GM21825 (cell line): ENCODE measurements around the gene VSIR.

ENCODE experiments used
- ATAC-seq: cut with Tn5 transposase; IDR thresholded peaks from one replicate; pipeline ENCODE4 v1.9.1; 2021; ENCODE audit warnings: mild to moderate bottlenecking, moderate library complexity; ENCODE audit not compliant: unreplicated experiment

The VSIR gene

DNA sequence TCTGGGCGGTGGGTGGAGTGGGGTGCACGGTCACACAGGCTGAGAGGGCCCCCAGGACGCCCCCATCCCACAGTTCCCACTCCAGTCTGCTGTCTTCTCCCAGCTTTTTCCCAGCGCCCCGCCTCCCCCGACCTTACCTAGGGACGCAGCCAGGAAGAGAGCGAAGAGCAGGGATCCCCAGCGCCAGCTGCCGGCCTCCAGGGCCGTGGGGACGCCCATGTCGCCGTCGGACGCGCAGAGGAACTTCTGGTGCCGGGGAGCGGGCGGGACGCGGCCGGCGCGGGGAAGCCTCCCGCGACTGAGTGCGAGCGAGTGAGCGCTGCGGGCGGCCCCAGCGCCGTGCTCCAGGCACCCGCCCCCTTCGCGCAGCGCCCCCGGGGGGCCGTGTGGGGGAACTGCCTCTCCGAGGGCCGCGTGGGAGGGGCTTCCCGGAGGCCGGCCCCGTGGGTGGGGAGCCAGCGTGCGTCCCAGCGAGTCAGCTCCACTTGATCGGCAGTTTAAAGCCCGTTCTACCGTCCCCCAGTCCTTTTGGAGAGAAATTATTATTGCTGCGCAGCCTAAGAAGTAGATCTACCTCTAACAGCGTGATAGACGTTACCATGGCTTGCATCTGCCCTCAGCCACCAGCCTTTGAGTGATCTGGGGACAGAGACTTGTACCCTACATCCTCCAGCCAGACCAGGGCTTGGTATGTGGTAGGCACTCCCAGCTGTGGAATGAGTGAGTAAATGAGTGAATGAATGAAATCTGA is at the start of gene VSIR:
TSS of gene VSIR (minus strand) at position 300 of the 751 bp plus-strand sequence. CDS start at position 219, 81 bp downstream.
- peak; percentile 51 for ATAC-seq

DNA sequence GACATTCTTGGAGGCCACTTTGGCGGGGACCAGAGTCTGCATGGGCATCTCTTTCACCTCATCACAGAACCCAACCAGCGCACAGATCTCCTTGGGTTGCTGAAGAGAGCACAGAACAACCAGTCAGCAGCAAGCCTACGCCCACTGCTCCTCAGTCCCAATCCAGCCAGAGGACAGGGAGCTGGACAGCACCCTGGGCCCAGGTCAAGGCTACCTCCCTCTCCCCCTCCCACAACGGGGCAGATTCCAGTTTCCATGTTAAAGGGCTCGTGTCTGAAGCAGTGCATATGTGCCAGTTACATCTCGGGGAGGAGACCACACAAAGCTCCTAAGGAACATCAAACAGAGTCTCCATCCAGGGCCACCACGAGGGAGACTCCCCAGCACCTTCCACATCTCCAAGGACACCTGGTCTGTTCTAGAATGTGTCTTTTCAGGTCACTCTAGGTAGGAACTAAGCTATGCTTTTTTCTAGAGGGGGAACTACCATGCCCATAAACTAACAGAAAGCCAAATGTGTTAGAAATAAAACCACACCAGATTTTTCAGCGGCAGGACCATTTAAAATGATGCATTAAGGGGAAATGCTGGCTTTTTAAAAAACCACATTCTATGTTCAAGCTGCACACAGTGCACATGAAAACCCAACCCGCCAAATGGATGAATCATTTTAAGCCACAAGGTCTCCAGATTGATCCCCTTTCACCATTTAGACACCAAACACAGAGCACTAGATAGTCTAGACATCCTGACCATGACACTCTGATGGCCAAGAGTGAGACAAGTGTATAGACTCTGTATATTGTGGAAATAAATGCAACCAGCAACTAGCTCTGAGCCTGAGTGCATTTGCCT is 48.8 kb upstream of the VSIR start:
- no peak for ATAC-seq

DNA sequence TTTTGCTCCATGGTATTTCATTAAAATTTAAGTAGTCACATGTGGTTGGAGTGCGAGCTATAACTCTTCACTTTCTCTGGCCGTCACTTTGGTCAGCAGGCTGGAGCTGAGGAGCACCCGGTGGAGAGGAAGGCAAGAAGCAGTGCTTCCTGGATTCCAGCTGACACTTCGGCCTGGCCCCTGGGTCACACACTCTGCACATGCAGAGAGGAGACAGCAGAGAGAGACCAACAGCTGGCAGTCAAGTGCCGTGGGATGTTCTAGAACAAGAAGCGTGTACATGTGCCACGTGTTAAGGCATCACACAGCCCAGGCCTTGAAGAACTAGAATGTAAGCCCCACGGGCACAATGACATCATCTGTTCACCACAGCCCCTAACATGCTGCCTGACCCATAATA is 47.6 kb upstream of the VSIR start:
- no peak for ATAC-seq

DNA sequence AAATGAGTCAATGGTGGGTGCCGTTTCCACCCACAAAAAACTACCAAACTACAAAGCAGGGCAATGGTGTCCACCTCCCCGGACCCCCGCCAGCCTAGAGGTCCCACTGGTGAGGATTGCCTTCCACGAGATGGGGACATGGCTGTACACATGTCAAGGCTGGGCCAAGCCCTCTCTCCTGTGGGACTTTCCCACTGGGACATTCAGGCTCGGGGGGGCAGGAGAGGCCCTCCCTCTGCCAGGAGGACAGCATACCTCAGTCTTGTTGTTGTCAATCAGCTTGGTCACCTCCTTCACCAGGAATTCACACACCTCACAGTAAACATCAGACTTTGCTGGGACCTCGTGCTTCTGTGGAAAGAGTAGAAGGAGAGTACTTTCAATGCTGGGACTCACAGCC is 46.7 kb upstream of the VSIR start:
- no peak for ATAC-seq

DNA sequence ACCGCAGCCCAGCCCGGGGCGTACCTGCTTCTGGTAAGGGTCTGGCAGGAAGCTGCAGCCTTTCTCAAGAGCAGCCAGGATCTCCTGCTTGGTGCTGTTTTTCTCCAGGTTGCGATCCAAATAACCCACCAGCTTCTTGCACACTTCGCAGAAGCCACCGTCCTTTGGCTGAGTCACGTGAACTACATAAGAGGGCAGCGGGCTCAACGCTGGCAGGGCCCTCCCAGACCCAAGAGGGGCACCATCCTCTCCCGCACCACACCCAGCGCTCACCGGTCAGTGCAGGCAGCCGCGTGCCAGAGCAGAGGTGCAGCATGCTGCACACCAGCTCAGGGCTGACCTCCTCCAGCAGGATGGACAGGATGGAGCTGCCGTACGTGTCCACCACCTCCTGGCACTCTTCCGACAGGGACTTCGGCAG is 46.1 kb upstream of the VSIR start:
- ATAC-seq: no peak

DNA sequence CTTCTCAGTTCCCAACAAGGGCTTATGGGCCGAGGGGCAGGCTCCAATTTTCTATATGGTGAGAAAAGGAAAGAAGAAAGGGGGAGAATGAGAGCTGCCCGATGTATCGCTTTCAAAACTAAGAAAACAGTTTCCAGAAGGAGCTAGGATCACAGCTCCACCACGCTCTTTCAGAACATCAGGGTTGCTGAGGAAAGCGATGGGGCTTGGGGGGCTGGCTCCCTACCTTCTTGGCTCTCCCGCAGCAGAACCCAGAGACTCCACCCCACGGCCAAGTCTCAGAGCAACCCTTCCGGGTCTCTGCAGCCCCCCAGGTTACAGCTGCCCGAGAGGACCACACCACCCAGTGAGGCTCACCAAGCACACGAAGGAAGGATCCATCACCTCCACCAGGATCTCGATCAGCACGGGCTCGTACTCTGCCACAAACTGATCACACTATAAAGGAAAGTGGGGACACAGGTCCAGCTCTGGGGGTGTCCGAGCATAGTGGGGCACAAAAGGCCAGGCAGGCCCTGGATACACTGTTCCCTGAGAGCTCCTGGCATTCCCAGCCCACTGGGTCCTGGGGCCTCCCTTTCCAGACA is 45.4 kb upstream of the VSIR start:
- no peak for ATAC-seq

DNA sequence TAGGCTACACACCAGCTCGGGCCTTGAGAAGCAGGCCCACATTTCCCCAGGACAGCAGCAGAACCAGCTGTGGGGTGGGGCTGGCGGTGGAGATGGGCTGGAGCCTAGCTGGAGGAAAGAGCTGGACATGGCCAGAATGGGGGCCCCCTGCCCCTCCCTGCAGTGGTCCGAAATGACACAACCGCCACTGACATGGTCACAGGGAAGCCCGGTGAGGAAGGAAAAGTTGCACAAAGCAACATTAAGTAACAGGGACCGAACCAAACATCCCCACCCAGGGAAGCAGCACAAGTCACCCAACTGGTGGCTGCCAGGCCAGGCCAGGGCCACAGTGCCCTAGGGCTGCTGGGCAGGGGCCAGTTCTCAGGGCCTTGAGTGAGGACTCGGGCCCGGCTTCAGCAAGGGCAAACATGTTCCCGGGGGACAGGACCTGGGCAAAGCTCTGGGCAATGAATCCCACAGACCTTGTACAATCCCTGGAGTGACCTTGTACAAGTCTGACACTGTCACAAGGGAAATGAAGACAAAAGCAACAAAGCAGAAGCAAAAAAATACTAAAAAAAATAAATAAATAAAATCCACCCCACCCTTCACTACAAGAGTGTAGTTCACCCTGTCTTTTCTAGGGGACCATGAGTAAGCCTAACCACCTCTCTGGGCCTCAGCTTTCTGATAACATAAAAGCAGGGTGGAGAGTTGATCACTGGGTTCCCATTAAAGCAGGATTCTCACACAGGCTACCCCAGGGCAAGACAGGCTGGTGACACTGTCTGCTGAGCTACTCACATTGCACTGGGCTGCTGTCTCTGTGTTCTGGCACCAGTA is 44.7 kb upstream of the VSIR start:
- ATAC-seq: no peak

DNA sequence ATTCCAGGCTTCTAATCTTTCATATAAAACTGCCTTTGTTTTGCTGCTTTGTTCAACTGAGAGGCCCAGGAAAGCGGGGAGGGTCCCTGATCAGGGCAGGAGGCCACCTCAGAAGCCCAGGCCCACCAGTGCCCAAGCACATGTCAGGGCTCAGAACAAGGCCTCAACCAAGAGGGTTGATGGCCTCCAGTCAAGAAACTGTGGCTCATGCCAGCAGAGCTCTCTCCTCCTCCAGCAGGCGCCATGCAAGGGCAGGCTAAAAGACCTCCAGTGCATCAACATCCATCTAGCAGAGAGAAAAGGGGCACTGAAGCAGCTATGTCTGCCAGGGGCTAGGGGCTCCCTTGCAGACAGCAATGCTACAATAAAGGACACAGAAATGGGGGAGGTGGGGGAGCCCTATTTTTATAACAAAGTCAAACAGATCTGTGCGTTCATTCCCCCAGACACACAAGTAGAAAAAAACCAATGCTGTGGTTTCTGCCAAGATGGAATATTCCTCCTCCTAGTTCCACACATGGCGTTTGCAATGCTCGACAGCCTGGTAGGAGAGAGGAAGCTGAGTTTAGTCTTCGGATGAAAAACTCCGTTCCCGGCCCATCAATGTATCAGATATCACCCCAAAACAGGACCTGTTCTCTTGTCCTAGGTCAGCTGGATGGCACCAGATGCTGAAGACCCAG is 43.8 kb upstream of the VSIR start:
- ATAC-seq: no peak

DNA sequence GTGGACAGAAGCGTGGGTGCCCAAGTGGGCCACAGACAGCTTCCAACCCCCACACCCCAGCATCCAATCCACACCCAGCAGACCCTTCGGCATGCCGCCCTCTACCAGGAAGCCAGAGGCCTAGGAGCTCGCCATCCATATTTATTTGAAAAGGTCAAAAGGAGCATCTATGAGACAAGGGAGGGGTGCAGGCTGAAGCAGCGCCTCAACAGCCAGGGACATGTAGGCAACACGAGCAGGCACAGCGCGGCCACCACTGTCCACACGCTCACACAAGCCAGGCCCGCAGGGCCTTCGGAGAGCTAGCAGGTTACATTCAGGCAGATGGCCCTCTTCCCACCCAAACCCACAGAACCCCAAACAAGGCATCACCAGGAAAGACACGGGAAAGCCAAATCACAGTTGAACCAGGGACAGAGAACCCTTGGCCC is 43.1 kb upstream of the VSIR start:
- ATAC-seq: no peak

DNA sequence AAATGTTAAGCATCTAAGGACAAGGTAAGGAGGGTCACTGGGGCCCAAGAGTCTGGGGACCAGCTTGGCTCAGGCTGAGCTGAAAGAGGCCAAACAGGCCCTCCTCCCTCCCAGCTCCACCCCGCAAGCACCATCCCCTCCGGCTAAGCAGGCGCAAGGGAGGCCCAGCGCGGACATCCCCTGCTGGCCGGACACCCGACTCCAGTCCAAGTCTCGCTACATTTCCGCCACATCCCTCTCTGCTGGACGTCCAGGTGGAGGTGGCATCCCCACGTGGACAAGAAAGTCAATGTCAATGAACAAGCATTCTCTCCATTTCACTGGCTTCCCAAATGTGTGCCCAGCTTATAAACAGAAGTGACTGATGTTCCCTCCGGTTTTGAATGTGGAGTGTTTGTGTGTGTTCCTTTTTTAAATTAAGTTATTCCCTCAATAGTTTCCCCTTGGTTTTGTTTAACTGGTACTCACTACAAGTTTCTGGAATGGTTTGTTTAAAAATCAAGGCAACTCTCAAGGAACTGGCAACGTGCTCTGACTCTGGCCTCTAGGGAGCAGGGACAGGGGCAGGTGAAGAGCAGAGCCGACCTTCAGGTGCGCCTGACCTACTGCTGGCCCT is 42.3 kb upstream of the VSIR start:
- ATAC-seq: no peak

DNA sequence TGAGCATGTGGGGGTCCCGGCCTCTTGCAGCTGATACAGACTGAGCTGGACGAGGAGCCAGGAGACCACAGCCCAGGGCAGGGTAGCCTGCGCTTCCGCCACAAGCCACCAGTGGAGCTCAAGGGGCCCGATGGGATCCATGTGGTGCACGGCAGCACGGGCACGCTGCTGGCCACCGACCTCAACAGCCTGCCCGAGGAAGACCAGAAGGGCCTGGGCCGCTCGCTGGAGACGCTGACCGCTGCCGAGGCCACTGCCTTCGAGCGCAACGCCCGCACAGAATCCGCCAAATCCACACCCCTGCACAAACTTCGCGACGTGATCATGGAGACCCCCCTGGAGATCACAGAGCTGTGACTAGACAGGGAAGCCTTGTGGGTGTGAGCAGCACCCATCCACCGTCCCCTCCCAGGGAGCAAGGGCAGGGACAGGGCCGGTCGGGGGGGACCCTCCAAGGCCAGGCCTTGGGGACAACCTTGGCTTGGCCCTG is 41.6 kb upstream of the VSIR start:
- no peak for ATAC-seq

DNA sequence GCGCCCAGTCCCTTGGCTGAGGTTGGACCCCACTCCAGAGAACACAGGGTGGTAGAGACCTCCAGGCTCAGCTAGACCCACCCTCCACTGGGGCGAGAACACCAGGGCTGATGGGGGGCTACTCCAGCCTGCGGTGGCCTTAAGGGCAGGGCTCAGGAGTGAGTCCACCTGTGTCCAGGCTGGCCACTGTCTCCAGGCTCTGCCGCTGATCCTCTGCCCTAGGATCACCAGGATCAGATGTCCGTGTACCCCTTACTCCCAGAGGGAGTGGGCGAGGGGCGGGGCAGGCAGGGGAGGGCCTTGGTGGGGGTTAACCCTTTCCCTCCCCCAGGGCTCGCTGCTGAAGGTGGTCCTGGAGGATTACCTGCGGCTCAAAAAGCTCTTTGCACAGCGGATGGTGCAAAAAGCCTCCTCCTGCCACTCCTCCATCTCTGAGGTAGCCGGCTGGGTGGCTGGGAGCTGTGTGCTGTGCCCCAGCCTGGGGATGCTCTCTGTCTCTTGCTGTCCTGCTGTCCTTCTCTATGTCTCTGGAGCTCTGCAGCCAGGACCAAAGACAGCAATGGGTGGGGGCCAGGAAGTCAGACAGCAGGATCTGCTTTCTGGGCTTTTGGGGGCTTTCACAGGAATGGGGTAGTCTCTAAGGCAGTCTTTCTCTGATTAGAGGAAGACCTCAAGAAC is 39.7 kb upstream of the VSIR start:
- no peak for ATAC-seq

DNA sequence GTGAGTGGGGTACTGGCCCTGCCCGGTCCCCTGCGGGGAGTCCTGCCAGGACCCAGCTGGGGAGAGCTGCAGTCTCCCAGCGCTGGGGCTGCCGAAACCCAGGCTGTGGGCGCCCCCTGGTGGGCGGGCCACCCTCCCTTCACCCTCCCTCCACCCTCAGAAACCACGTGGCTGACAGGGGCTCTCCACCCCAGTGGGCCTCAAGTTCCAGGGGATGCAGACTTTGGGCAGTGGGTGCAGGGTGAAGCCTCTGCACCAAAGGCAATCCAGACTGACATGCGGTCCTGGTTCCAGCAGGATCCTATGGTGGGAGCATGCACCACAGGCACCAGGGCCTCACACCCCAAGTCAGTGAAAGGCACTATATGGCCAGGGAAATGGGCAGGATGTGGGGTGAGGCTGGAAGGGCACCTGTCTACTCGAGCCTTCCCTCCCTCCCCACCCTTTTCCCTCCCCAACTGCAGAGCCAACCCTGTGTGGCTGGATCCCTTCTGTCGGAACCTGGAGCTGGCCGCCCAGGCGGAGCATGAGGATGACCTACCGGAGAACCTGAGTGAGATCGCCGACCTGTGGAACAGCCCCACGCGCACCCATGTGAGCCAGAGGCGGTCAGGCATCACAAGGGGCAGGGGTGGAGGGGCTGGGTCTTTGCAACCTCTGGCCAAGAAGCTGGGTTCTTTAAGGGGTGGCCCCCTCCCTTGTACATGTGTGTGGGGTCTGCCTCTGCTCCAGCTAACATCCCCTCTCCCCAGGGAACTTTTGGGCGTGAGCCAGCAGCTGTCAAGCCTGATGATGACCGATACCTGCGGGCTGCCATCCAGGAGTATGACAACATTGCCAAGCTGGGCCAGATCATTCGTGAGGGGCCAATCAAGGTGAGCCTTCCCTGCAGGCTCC is 38.9 kb upstream of the VSIR start:
- peak; percentile 60 for ATAC-seq

DNA sequence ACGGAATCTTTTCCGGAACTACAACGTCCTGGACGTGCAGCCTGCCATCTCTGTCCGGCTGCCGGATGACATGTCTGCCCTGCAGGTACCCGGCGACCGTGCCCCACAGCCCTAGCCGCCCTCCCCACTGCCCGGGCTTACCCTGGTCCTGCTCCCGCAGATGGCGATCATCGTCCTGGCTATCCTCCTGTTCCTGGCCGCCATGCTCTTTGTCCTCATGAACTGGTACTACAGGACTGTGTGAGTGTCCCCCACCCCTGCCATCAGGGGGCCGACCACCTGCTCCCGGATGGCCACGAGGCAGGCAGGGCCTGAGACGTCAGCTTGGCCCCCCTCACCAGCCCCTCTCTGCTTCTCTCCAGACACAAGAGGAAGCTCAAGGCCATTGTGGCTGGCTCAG is 38.0 kb upstream of the VSIR start:
- ATAC-seq: no peak

DNA sequence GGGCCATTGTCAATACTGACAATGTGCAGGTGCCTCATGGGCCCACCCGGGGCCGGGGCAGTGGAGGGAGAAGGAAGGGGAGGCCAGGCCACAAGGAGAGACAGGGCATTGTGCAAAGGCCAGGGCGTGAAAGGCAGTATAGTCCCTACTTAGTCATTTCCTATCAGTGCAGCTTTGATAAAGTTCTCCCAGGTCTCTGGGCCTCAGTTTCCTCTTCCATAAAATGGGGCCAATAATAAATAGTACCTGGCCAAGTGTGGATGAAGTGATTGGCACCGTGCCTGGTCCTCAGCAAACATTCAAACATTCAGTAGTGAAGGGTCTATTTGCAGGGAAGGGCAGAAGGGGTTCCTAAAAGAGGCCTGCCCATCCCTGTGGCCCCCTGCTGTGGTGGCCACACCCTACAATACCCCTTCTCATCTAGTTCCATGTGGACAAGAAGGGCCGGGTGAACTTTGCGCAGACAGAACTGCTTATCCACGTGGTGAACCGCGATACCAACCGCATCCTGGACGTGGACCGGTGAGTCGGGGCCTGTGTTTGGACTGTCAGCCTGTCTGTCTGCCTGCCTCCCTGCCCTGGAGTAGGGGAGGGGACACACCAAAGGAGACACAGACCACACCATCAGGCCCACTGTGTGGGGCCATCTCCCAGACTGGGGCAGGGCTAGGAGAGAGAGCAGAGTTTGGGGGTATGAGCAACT is 36.9 kb upstream of the VSIR start:
- no peak for ATAC-seq

DNA sequence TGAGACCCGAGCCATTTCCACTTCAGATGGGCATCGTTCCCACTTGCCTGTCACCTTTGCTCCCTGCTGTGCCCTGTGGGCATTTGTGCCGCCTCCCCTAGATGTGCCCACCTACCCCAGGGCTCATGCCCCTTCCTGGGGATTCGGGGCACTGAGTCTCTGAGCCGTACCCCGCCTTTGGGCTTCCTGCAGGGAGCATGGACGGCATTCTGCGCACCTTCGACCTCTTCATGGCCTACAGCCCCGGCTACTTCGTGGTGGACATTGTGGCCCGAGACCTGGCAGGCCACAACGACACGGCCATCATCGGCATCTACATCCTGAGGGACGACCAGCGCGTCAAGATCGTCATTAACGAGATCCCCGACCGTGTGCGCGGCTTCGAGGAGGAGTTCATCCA is 36.3 kb upstream of the VSIR start:
- no peak for ATAC-seq
